ENCODE measurements around the gene FSTL5. TPM values are rescaled to one million over a fixed set of nuclear protein-coding genes. Genes with fewer than 3 reads are reported as not detected.

Gene FSTL5
- total and polyA plus RNA-seq, 2 of the 8 experiments (the other 6 are each of a cell fraction or from before 2014, with no cell fraction given): 0.09 to 0.32 TPM

DNA sequence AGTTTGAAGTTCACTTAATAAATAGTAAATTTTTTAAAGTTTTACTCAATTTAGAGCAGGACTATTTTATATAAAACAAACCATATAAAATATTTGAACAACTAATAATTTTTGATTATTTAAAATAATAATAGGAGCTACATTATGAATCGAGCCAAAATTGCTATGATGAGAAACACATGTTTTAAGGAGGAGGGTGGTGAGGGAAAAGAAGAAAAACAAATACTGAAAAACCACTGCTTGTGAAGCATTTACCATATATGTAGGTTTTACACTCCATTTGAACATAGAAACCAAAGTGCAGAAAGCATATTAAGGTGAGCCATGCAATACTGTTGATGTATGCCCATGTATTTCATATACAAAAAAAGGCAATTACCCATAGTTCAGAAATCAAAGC is 448.9 kb downstream of the FSTL5 start:
- Histone ChIP-seq H3K27me3 (replicated peaks in 1 of 4; ENCODE audit: control insufficient read depth in 3 of 4, extremely low read depth in 1 of 4, insufficient read depth in 3 of 4, low read length in 3 of 4) (no peaks in the 10 kb centered on the region), H3K9ac (replicated peaks in 1 of 4; ENCODE audit: extremely low read depth in 1 of 4, low read depth in 3 of 4, low read length in 3 of 4) (no peak overlapping the region), H4K91ac (replicated peaks; ENCODE audit: insufficient read length, low read length) (no peak overlapping the region), H3K56ac (replicated peaks; ENCODE audit: insufficient read length, low read depth, low read length) (no peak overlapping the region), H4K8ac (ENCODE audit: extremely low read depth, insufficient read depth, low read length) (no peak overlapping the region), H3K36me3 (ENCODE audit: control insufficient read depth in 2 of 4, insufficient read depth in 4 of 4, low read length in 3 of 4) (no peaks in the 10 kb centered on the region), H3K27ac (ENCODE audit: low read depth, low read length) (no peak overlapping the region), H3K18ac (ENCODE audit: extremely low read depth, low read length) (no peak overlapping the region), H3K4me3 (ENCODE audit: extremely low read depth in 1 of 4, insufficient read depth in 2 of 4, low read depth in 3 of 4, low read length in 4 of 4) (no peak overlapping the region), H3K9me3 (ENCODE audit: insufficient read depth in 2 of 2, low read depth in 1 of 2, low read length in 1 of 2) (no peaks in the 10 kb centered on the region), H3K79me2 (ENCODE audit: control insufficient read depth in 1 of 2, insufficient read depth in 2 of 2, low read length in 2 of 2) (no peaks in the 10 kb centered on the region), H2AFZ (ENCODE audit: low read length) (no peak overlapping the region), H4K20me1 (replicated peaks in 1 of 2; ENCODE audit: control insufficient read depth in 1 of 2, insufficient read depth in 2 of 2, low read length in 2 of 2) (no peaks in the 10 kb centered on the region), H2BK5ac (ENCODE audit: low read depth, low read length) (no peak overlapping the region), H3K4ac (replicated peaks; ENCODE audit: insufficient read length, low read depth, low read length) (no peak overlapping the region), H3K23me2 (ENCODE audit: low read depth, low read length) (no peaks in the 10 kb centered on the region), H2BK15ac (ENCODE audit: low read length) (no peak overlapping the region), H3K4me1 (replicated peaks in 1 of 4; ENCODE audit: control insufficient read depth in 3 of 4, insufficient read depth in 4 of 4, low read length in 3 of 4) (no peaks in the 10 kb centered on the region), H3K23ac (ENCODE audit: insufficient read length) (no peak overlapping the region), H3K4me2 (ENCODE audit: insufficient read depth in 1 of 2, low read depth in 2 of 2, low read length in 2 of 2) (no peak overlapping the region), H2BK120ac (replicated peaks; ENCODE audit: low read depth, low read length) (no peak overlapping the region), H2AK5ac (ENCODE audit: low read depth, low read length) (no peak overlapping the region), H2BK20ac (ENCODE audit: low read length) (no peak overlapping the region), H2BK12ac (ENCODE audit: low read depth, low read length) (no peak overlapping the region), H3K79me1 (ENCODE audit: low read depth, low read length) (no peaks in the 10 kb centered on the region), H4K5ac (ENCODE audit: insufficient read length, low read depth, low read length) (no peak overlapping the region), H3K14ac (ENCODE audit: insufficient read length) (no peak overlapping the region)
- FAIRE-seq: no peak
- DNase-seq (ENCODE audit: low read depth in 1 of 2, low spot score in 2 of 2): no peak
- 84% methylated on average over 1 of the region's 1 CpG; no CpG with 5 or more reads in 1 of the 2 experiments for WGBS, 2 experiments (ENCODE audit: extremely low coverage in 1 of 2, insufficient coverage in 1 of 2, insufficient read length in 1 of 2, insufficient replicate concordance in 2 of 2, low coverage in 1 of 2, low lambda C conversion rate in 2 of 2, missing lambda C conversion rate in 1 of 2)
- ChIA-PET CTCF (ENCODE audit: partially characterized antibody) (interaction anchor here (0.7 to 1.2 kb wide), 2 partner anchors 9 to 12 kb away, joined by 4 to 5 read pairs; no protein-coding TSS in a partner anchor), POLR2A (ENCODE audit: partially characterized antibody) (no interaction called here)
- no peak for TF ChIP-seq CBX5 (IDR thresholded peaks at IDR 0.05; ENCODE audit: low read depth, low read length)
- no peak for TF ChIP-seq CREB1 (IDR thresholded peaks at IDR 0.05)
- TF ChIP-seq PHF8 (conservative IDR thresholded peaks at IDR 0.05; ENCODE audit: low read depth, low read length): no peak
- no peak for TF ChIP-seq BRCA1 (IDR thresholded peaks at IDR 0.05; ENCODE audit: low read depth, low read length)
- TF ChIP-seq CTCF (IDR thresholded peaks at IDR 0.05; ENCODE audit: control extremely low read depth in 1 of 3, insufficient read depth in 1 of 3, low read depth in 1 of 3, low read length in 3 of 3): no peak
- TF ChIP-seq YY1 (IDR thresholded peaks at IDR 0.05; ENCODE audit: low read depth, low read length): no peak
- no peak for TF ChIP-seq HDAC6 (IDR thresholded peaks at IDR 0.05; ENCODE audit: low read depth, low read length)
- no peak for TF ChIP-seq POLR2AphosphoS5 (IDR thresholded peaks at IDR 0.05; ENCODE audit: low read depth, low read length)
- no peak for TF ChIP-seq CEBPB (IDR thresholded peaks at IDR 0.05; ENCODE audit: low read depth, low read length)
- no peak for TF ChIP-seq SRF (IDR thresholded peaks at IDR 0.05; ENCODE audit: low read depth, low read length)
- TF ChIP-seq JUND (IDR thresholded peaks at IDR 0.05; ENCODE audit: low read length): no peak
- TF ChIP-seq GABPA (IDR thresholded peaks at IDR 0.05; ENCODE audit: borderline replicate concordance, insufficient read depth, low read length): no peak
- TF ChIP-seq ASH2L (IDR thresholded peaks at IDR 0.05; ENCODE audit: low read length): no peak
- TF ChIP-seq TAF1 (IDR thresholded peaks at IDR 0.05; ENCODE audit: low read depth, low read length): no peak

All from H1 (cell line).